HCT116 (cell line): ENCODE data around the gene TBC1D4. TPM values are rescaled to one million over a fixed set of nuclear protein-coding genes. Genes with fewer than 3 reads are reported as not detected.

ENCODE experiments used
- ATAC-seq: fragments of 200-7000 bp; cut with Tn5 transposase; 2 replicates; pipeline ENCODE4 v1.9.1; 2020; ENCODE audit warnings: mild to moderate bottlenecking, moderate library complexity
- BruUV-seq: library from RNA; stranded (reverse); fragments of 400-500 nt; replicated peaks from 2 replicates; lab custom pipeline; 2021; lab: Mats Ljungman, UMichigan
- CTCF ChIA-PET: fragments of 300-600 bp; sonication (Branson Sonifier 250); formaldehyde crosslinking; loops from one replicate; lab custom pipeline; 2021; ENCODE audit warnings: antibody characterized with exemption; lab: Charles Lee
- POLR2A ChIA-PET: fragments of 300-600, 350-600 bp; sonication (Branson Sonifier 250); formaldehyde crosslinking; loops from one replicate; lab custom pipeline; 2021; ENCODE audit warnings: antibody characterized with exemption; lab: Charles Lee
- RAD21 ChIA-PET, 2 experiments: fragments of 300-600 bp; sonication (Branson Sonifier 250); formaldehyde crosslinking; loops; one replicate each; lab custom pipeline; 2023; ENCODE audit warnings: low total read pairs in 2 of 2; ENCODE audit not compliant: uncharacterized antibody in 2 of 2, unreplicated experiment in 2 of 2, low non-redundant PET in 1 of 2; lab: Charles Lee
- DNase-seq: peaks from one replicate; pipeline ENCODE4 v3.0.0-alpha.2; 2010; ENCODE audit warnings: low read depth, low spot score
- H2AFZ ChIP-seq: fragments of 200-600 bp; shearing (Covaris generic), sonication (generic); 2 replicates; pipeline ENCODE4 v1.6.1; 2017; ENCODE audit warnings: low read depth, mixed run types, mixed read lengths, antibody characterized with exemption, low read length; ENCODE audit not compliant: poor library complexity, severe bottlenecking
- H3K27ac ChIP-seq: 2 replicates; pipeline ENCODE4 v1.5.1; 2012; ENCODE audit warnings: low read depth, low read length
- H3K27me3 ChIP-seq: fragments of 200-600 bp; sonication (generic); 2 replicates; pipeline ENCODE4 v1.6.1; 2016; ENCODE audit warnings: mixed run types, low read length, mixed read lengths; ENCODE audit not compliant: insufficient read depth
- H3K36me3 ChIP-seq, 2 experiments: fragments of 200-500 bp in 1 of 2; fragments of 200-600 bp in 1 of 2; sonication (Bioruptor generic) in 1 of 2; sonication (generic) in 1 of 2; 2 replicates each; pipeline versions ENCODE4 v1.5.1 to v1.6.1; 2014 to 2016; ENCODE audit warnings: low read length in 2 of 2, inconsistent platforms in 1 of 2, mixed read lengths in 1 of 2, mixed run types in 1 of 2; ENCODE audit not compliant: insufficient read depth in 2 of 2, control insufficient read depth in 1 of 2
- H3K4me1 ChIP-seq, 2 experiments: fragments of 200-600 bp in 1 of 2; sonication (generic) in 1 of 2; 2 replicates each; pipeline versions ENCODE4 v1.5.1 to v1.6.1; 2012 to 2017; ENCODE audit warnings: low read length in 2 of 2, inconsistent platforms in 1 of 2, mild to moderate bottlenecking in 1 of 2, mixed read lengths in 1 of 2, mixed run types in 1 of 2, moderate library complexity in 1 of 2; ENCODE audit not compliant: insufficient read depth in 2 of 2, control insufficient read depth in 1 of 2
- H3K4me2 ChIP-seq: fragments of 200-600 bp; sonication (generic); 2 replicates; pipeline ENCODE4 v1.6.1; 2017; ENCODE audit warnings: mixed run types, low read length, mixed read lengths
- H3K4me3 ChIP-seq, 2 experiments: fragments of 200-600 bp in 1 of 2; sonication (generic) in 1 of 2; replicated peaks in 1 of 2; 2 replicates each; pipeline ENCODE4 v1.5.1; 2011 to 2016; ENCODE audit warnings: low read length in 2 of 2, control low read depth in 1 of 2, low read depth in 1 of 2, mild to moderate bottlenecking in 1 of 2, mixed read lengths in 1 of 2, mixed run types in 1 of 2
- H3K79me2 ChIP-seq: fragments of 200-600 bp; sonication (generic); 2 replicates; pipeline ENCODE4 v1.6.1; 2017; ENCODE audit warnings: mild to moderate bottlenecking, mixed run types, low read length, moderate library complexity, mixed read lengths; ENCODE audit not compliant: insufficient read depth
- H3K9ac ChIP-seq: fragments of 200-600 bp; sonication (generic); 2 replicates; pipeline ENCODE4 v1.6.1; 2016; ENCODE audit warnings: low read length, mixed read lengths
- H3K9me2 ChIP-seq: fragments of 200-600 bp; sonication (generic), shearing (Covaris generic); 2 replicates; pipeline ENCODE4 v1.6.1; 2017; ENCODE audit warnings: mixed run types, mild to moderate bottlenecking, moderate library complexity; ENCODE audit not compliant: insufficient read depth
- H3K9me3 ChIP-seq, 2 experiments: fragments of 200-500 bp in 1 of 2; fragments of 200-600 bp in 1 of 2; sonication (Bioruptor generic) in 1 of 2; sonication (generic) in 1 of 2; 2 replicates each; pipeline ENCODE4 v1.6.1; 2014 to 2017; ENCODE audit warnings: low read length in 2 of 2, mixed read lengths in 2 of 2, inconsistent platforms in 1 of 2, low read depth in 1 of 2, mild to moderate bottlenecking in 1 of 2, mixed run types in 1 of 2, moderate library complexity in 1 of 2; ENCODE audit not compliant: control insufficient read depth in 1 of 2, insufficient read depth in 1 of 2
- H4K20me1 ChIP-seq: fragments of 200-600 bp; sonication (generic), shearing (Covaris generic); 2 replicates; pipeline ENCODE4 v1.6.1; 2017; ENCODE audit warnings: mixed run types, mild to moderate bottlenecking, moderate library complexity; ENCODE audit not compliant: insufficient read depth
- CBX3 ChIP-seq: IDR thresholded peaks from 2 replicates; pipeline ENCODE4 v1.6.1; 2012; ENCODE audit warnings: low read depth
- CEBPB ChIP-seq: IDR thresholded peaks from 2 replicates; pipeline ENCODE4 v1.6.1; 2012; ENCODE audit warnings: low read depth
- ELF1 ChIP-seq: IDR thresholded peaks from 2 replicates; pipeline ENCODE4 v1.6.1; 2012; ENCODE audit warnings: low read depth, borderline replicate concordance
- EZH2 ChIP-seq: fragments of 200-600 bp; sonication (generic); IDR thresholded peaks from 2 replicates; pipeline ENCODE4 v1.6.1; 2017; ENCODE audit warnings: antibody characterized with exemption, mixed run types
- EZH2phosphoT487 ChIP-seq: fragments of 200-600 bp; IDR thresholded peaks from 2 replicates; pipeline ENCODE4 v1.6.1; 2018; ENCODE audit warnings: antibody characterized with exemption, borderline replicate concordance
- FOSL1 ChIP-seq: IDR thresholded peaks from 2 replicates; pipeline ENCODE4 v1.6.1; 2012; ENCODE audit warnings: low read depth
- JUND ChIP-seq: IDR thresholded peaks from 2 replicates; pipeline ENCODE4 v1.6.1; 2012
- POLR2A ChIP-seq: IDR thresholded peaks from 2 replicates; pipeline ENCODE4 v1.7.0; 2011; ENCODE audit warnings: borderline replicate concordance; ENCODE audit not compliant: insufficient read depth, insufficient read length; ENCODE audit errors: extremely low read depth
- POLR2AphosphoS5 ChIP-seq: IDR thresholded peaks from 2 replicates; pipeline ENCODE4 v1.6.1; 2011; ENCODE audit warnings: mild to moderate bottlenecking, low read depth, low read length, moderate library complexity
- SIN3A ChIP-seq: IDR thresholded peaks from 2 replicates; pipeline ENCODE4 v1.6.1; 2012; ENCODE audit warnings: low read depth
- SP1 ChIP-seq: IDR thresholded peaks from 2 replicates; pipeline ENCODE4 v1.6.1; 2012; ENCODE audit warnings: low read depth
- SRF ChIP-seq: IDR thresholded peaks from 2 replicates; pipeline ENCODE4 v1.6.1; 2012; ENCODE audit warnings: low read depth
- YY1 ChIP-seq: IDR thresholded peaks from 2 replicates; pipeline ENCODE4 v1.6.1; 2011; ENCODE audit warnings: low read length, low read depth, moderate library complexity, mild to moderate bottlenecking; ENCODE audit not compliant: insufficient replicate concordance; ENCODE audit errors: extremely low read depth
- ZFX ChIP-seq: fragments of 450-650 bp; IDR thresholded peaks from 2 replicates; pipeline ENCODE4 v1.6.1; 2017
- ZNF274 ChIP-seq: fragments of 200-500 bp; sonication (Bioruptor generic); IDR thresholded peaks from 2 replicates; pipeline ENCODE4 v1.6.1; 2014; ENCODE audit warnings: mild to moderate bottlenecking, low read depth, low read length, inconsistent platforms
- intact Hi-C: fragments of 100-400 bp; cut with micrococcal nuclease; formaldehyde crosslinking; loops from 2 replicates; pipeline ENCODE4 v1.10.0; 2022
- total RNA-seq: library from RNA; stranded (reverse); gene quantifications from one replicate; pipeline ENCODE4 v1.2.1, GENCODE V29; 2021; ENCODE audit not compliant: unreplicated experiment
- TF ChIP-seq, protein P1 (sequence below): IDR thresholded peaks from 2 replicates; pipeline ENCODE4 v1.6.1; 2012
- TF ChIP-seq, protein P2 (sequence below), 3 experiments: fragments of 200-600 bp in 1 of 3; sonication (generic) in 1 of 3; IDR thresholded peaks in 2 of 3; conservative IDR thresholded peaks in 1 of 3; 2 replicates each; pipeline ENCODE4 v1.5.1; 2012 to 2017; ENCODE audit warnings: low read depth in 2 of 3, low read length in 2 of 3, antibody characterized with exemption in 1 of 3, borderline replicate concordance in 1 of 3, control low read depth in 1 of 3, mild to moderate bottlenecking in 1 of 3, mixed read lengths in 1 of 3, mixed run types in 1 of 3, moderate library complexity in 1 of 3; ENCODE audit not compliant: insufficient read depth in 1 of 3
- TF ChIP-seq, protein P3 (sequence below): IDR thresholded peaks from 2 replicates; pipeline ENCODE4 v1.6.1; 2012; ENCODE audit warnings: low read depth
- TF ChIP-seq, protein P4 (sequence below): IDR thresholded peaks from 2 replicates; pipeline ENCODE4 v1.6.1; 2012
- TF ChIP-seq, protein P5 (sequence below): IDR thresholded peaks from 2 replicates; pipeline ENCODE4 v1.6.1; 2011; ENCODE audit warnings: mild to moderate bottlenecking, low read length, moderate library complexity; ENCODE audit not compliant: insufficient replicate concordance; ENCODE audit errors: extremely low read depth

Gene TBC1D4
- total RNA-seq, 1 experiment from 2014 or later: 24.6 TPM

DNA sequence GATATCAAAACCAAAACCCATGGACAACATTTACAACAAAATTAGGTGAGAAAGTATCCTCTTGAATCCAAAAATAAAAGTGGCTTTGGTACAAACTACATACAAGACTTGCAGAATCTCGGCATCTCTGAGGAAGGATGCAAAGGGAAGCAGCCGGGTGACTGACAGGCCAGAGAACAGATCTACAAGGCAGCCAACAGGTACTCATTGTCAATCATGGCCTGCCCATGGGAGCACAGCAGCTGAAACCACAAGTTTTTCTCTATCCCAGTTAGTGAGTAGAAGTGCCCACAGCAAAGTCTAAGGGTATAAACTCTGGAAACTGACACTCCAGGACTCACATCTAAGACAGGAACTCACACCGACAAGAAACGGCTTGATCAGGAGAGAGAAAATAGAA is 74.5 kb downstream of the TBC1D4 start:
- POLR2A ChIA-PET: no interaction called here
- Histone ChIP-seq H4K20me1 (no peaks in the 10 kb centered on the region), H3K4me1 (no peaks in the 10 kb centered on the region)

More for the DNA sequence above, 74.5 kb downstream of the TBC1D4 start:
- no TSS peak for BruUV-seq
- Histone ChIP-seq H3K27ac (no peak overlapping the region), H3K9ac (no peak overlapping the region), H3K9me2 (no peaks in the 10 kb centered on the region), H3K9me3 (no peaks in the 10 kb centered on the region), H3K4me3 (no peak overlapping the region), H3K36me3 (no peaks in the 10 kb centered on the region), H3K79me2 (peaks cover 35% of the 10 kb centered on the region), H2AFZ (no peak overlapping the region), H3K4me2 (no peak overlapping the region), H3K27me3 (no peaks in the 10 kb centered on the region)
- ChIA-PET CTCF (no interaction called here), RAD21 (no interaction called here)
- intact Hi-C loops: no loop called here
- no peak for TF ChIP-seq FOSL1
- TF ChIP-seq ELF1: no peak
- TF ChIP-seq ZNF274: no peak
- no peak for TF ChIP-seq JUND
- no peak for TF ChIP-seq POLR2AphosphoS5
- TF ChIP-seq, protein P1, sequence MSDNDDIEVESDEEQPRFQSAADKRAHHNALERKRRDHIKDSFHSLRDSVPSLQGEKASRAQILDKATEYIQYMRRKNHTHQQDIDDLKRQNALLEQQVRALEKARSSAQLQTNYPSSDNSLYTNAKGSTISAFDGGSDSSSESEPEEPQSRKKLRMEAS: no peak
- TF ChIP-seq, protein P2, sequence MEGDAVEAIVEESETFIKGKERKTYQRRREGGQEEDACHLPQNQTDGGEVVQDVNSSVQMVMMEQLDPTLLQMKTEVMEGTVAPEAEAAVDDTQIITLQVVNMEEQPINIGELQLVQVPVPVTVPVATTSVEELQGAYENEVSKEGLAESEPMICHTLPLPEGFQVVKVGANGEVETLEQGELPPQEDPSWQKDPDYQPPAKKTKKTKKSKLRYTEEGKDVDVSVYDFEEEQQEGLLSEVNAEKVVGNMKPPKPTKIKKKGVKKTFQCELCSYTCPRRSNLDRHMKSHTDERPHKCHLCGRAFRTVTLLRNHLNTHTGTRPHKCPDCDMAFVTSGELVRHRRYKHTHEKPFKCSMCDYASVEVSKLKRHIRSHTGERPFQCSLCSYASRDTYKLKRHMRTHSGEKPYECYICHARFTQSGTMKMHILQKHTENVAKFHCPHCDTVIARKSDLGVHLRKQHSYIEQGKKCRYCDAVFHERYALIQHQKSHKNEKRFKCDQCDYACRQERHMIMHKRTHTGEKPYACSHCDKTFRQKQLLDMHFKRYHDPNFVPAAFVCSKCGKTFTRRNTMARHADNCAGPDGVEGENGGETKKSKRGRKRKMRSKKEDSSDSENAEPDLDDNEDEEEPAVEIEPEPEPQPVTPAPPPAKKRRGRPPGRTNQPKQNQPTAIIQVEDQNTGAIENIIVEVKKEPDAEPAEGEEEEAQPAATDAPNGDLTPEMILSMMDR (IDR thresholded peaks at IDR 0.05 in 2 of 3, conservative IDR thresholded peaks at IDR 0.05 in 1 of 3; ENCODE audit: borderline replicate concordance in 1 of 3, insufficient read depth in 1 of 3, low read depth in 2 of 3, low read length in 2 of 3): no peak
- TF ChIP-seq, protein P3, sequence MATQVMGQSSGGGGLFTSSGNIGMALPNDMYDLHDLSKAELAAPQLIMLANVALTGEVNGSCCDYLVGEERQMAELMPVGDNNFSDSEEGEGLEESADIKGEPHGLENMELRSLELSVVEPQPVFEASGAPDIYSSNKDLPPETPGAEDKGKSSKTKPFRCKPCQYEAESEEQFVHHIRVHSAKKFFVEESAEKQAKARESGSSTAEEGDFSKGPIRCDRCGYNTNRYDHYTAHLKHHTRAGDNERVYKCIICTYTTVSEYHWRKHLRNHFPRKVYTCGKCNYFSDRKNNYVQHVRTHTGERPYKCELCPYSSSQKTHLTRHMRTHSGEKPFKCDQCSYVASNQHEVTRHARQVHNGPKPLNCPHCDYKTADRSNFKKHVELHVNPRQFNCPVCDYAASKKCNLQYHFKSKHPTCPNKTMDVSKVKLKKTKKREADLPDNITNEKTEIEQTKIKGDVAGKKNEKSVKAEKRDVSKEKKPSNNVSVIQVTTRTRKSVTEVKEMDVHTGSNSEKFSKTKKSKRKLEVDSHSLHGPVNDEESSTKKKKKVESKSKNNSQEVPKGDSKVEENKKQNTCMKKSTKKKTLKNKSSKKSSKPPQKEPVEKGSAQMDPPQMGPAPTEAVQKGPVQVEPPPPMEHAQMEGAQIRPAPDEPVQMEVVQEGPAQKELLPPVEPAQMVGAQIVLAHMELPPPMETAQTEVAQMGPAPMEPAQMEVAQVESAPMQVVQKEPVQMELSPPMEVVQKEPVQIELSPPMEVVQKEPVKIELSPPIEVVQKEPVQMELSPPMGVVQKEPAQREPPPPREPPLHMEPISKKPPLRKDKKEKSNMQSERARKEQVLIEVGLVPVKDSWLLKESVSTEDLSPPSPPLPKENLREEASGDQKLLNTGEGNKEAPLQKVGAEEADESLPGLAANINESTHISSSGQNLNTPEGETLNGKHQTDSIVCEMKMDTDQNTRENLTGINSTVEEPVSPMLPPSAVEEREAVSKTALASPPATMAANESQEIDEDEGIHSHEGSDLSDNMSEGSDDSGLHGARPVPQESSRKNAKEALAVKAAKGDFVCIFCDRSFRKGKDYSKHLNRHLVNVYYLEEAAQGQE: no peak
- TF ChIP-seq, protein P4, sequence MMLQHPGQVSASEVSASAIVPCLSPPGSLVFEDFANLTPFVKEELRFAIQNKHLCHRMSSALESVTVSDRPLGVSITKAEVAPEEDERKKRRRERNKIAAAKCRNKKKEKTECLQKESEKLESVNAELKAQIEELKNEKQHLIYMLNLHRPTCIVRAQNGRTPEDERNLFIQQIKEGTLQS: no peak
- no peak for TF ChIP-seq CEBPB
- no peak for TF ChIP-seq CBX3
- no peak for TF ChIP-seq SIN3A
- TF ChIP-seq ZFX: no peak
- TF ChIP-seq POLR2A: no peak
- TF ChIP-seq EZH2phosphoT487: no peak
- no peak for TF ChIP-seq SRF
- TF ChIP-seq YY1: no peak
- TF ChIP-seq EZH2: no peak
- TF ChIP-seq SP1: no peak
- TF ChIP-seq, protein P5, sequence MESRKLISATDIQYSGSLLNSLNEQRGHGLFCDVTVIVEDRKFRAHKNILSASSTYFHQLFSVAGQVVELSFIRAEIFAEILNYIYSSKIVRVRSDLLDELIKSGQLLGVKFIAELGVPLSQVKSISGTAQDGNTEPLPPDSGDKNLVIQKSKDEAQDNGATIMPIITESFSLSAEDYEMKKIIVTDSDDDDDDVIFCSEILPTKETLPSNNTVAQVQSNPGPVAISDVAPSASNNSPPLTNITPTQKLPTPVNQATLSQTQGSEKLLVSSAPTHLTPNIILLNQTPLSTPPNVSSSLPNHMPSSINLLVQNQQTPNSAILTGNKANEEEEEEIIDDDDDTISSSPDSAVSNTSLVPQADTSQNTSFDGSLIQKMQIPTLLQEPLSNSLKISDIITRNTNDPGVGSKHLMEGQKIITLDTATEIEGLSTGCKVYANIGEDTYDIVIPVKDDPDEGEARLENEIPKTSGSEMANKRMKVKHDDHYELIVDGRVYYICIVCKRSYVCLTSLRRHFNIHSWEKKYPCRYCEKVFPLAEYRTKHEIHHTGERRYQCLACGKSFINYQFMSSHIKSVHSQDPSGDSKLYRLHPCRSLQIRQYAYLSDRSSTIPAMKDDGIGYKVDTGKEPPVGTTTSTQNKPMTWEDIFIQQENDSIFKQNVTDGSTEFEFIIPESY: no peak
- ATAC-seq (no peak), DNase-seq (no peak)
